CD1c-positive myeloid dendritic cell (primary cell): ENCODE data around the gene P2RX1.

Experiments
- DNase-seq: peaks from one replicate; pipeline ENCODE4 v3.0.0-alpha.2; 2016; ENCODE audit errors: extremely low spot score

Gene P2RX1

GRCh38 chr17:3915995-3916696 lies at the start of gene P2RX1:
Gene P2RX1 (minus strand): TSS chr17:3916465. CDS start chr17:3916225, 240 bp downstream.
- DNase-seq, result peak; percentile 74

DNA sequence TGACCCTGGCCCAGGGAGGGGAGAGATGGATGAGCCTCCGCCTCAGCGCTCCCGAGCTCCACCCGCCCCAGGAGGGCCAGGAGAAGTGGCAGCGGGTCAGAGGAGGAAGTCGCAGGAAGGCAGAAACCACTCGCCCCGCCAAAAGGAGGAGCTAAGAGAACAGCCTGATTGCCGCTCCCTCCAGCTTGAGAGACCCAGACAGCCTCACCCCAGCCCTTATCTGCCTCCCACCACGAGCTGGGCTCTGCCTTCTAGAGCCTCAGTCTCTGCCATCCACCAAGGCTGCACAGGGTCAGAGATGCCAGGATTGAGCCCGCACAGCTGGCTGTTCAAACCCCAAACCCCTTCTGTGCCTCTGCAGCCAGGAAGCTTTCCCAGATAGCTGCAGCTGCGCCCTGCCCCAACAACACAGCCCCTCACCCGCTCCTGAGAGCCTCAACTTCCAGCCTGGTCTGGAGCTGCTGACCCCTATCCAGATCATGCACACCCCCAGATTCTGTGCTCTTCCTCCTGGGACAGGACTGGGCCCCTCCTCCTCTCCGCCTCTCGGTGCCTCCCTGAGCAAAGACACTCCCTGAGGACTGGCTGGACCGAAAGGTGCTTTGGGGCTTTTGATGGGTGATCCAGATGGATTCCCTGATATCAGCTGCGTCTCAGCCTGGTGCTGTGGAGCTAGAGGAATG lies 49.0 kb upstream of the P2RX1 start:
- peak; percentile 81 for DNase-seq

GRCh38 chr17:3964203-3965117 lies 48.2 kb upstream of the P2RX1 start, which contains the start of gene ATP2A3:
Gene ATP2A3 (minus strand): TSS chr17:3964437. CDS start chr17:3964291, 146 bp downstream.
- peak; percentile 76 for DNase-seq

DNA sequence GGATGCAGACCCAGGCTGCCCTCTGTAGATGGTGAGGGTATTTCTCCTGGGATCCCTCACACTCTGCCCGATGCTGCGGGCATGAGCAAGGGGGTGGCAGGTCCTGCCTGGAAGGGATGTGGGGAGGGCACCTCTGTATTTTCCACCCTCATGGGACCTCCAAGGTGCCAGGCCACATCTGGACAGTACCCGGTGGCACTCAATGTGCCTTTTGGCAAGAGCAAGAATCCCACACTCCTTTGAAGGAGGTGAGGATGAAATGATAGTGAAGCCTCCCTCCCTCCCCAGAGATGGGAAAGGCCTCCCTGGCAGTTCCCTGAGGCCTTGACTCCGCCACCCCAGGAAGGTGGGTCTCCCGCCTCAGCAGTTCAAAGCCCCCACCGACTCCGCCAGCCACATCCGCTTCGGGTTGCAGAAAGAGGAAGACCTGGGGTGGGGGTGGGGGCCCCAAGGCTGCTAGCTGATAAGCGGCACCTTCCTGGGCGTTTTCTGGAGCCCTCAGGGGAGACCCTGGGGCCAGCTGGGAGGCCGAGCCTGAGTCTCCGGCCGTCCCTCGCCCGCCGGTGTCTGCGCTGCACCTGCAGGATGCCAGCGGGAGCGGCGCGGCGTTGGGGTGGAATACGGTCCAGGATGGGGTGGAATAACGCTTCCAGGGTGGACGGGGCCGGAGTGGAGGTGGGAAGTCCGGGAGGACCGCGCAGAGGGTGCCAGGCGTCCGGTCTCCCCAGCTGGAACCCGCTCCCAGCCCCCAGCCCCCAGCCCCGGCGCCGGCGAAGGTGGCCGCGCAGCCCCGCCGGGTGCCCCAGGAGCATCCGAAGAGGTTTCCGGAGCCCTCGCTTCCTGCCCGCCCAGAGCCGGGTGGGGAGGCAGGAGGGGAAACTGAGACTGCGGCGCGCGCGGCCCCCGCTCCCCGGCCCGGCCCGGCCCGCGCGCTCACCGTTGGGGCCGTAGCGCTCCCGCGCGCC lies 47.3 kb upstream of the P2RX1 start:
- DNase-seq, result peak; percentile 70

GRCh38 chr17:3962965-3963236 lies 46.6 kb upstream of the P2RX1 start:
- no peak for DNase-seq

- DNase-seq, result no peak
These were observed 46.1 kb upstream of the P2RX1 start for GRCh38 chr17:3962217-3962964.

GRCh38 chr17:3961564-3962047 lies 45.3 kb upstream of the P2RX1 start:
- DNase-seq, result peak; percentile 30

GRCh38 chr17:3960764-3961163 lies 44.5 kb upstream of the P2RX1 start:
- peak; percentile 95 for DNase-seq

- DNase-seq, result no peak
These were observed 43.8 kb upstream of the P2RX1 start for GRCh38 chr17:3959921-3960601.

- peak; percentile 10 for DNase-seq
These were observed 43.1 kb upstream of the P2RX1 start for GRCh38 chr17:3959295-3959899.

GRCh38 chr17:3957735-3958599 lies 41.7 kb upstream of the P2RX1 start:
- DNase-seq, result no peak

- no peak for DNase-seq
These were observed 40.7 kb upstream of the P2RX1 start for GRCh38 chr17:3956983-3957382.

- DNase-seq, result no peak
These were observed 40.2 kb upstream of the P2RX1 start for GRCh38 chr17:3956327-3956957.

DNA sequence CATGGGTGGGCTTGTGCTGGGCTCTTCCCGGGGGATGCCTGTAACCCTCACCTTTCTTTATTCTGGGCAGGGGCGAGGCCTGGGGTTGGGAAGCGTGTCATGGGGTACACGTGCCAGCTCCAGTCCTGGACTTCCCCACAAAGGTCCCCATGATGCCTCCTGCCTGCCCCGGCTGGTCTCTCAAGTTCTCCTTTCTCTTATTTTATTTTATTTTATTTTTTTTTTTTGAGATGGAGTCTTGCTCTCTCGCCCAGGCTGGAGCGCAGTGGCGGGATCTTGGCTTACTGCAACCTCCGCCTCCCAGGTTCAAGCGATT lies 39.4 kb upstream of the P2RX1 start:
- peak; percentile 35 for DNase-seq

DNA sequence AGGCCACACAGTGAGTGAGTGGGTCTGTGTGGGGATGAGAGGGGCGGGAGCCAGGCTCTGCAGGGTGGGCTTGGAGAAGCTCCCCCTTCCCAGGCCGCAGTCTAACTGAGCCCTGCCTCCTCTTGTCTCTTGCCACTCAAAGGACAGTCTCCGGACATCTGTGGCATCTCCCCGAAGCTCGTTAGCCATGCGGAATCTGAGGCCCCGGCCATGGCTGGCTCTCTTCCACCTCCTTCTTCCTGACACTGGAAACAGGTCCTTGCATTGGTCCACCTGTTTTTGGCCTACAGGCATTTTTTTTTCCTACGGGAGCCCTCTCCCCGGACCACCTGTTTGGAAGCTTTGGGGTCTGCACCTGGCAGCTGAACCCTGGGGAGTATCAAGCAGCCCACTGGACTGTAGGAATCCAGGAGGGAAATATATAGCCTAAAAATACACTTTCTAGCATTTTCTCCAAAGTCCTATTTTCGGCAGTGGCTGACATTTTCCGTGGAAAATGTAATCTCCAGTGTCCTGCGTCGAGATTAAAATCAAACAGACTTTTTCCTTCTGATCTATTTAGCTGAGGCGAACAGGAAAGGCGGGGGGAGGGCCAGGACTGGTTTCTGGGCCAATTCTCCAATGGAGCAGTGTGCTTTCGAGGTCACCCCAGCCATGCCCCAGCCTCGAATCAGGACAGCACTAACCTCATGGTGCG lies 38.9 kb upstream of the P2RX1 start:
- DNase-seq, result no peak

- no peak for DNase-seq
These were observed 37.8 kb upstream of the P2RX1 start for GRCh38 chr17:3954086-3954485.

GRCh38 chr17:3953542-3953941 lies 37.3 kb upstream of the P2RX1 start:
- no peak for DNase-seq

DNA sequence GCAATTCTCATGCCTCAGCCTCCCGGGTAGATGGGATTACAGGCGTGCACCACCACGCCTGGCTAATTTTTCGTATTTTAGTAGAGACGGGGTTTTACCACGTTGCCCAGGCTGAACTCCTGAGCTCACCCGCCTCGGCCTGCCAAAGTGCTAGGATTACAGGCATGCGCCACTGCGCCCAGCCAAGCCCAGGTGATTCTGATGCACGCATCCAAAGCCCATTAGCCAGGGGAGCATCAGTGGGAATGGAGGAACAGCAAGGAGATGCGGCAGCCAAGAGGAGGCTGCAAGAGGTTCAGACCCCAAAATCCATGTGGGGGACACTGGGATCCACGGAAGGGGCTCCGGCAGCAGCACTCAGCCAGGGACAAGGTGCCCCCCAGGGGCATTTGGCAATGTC lies 35.9 kb upstream of the P2RX1 start:
- DNase-seq, result no peak
